ENCODE data around the gene NRIP2. TPM values are rescaled to one million over a fixed set of nuclear protein-coding genes. Genes with fewer than 3 reads are reported as not detected.

NRIP2 gene
- total and polyA plus RNA-seq, 10 of the 15 experiments (the other 5 are each of a cell fraction or from before 2014, with no cell fraction given): 0.04 to 0.83 (median 0.42) TPM; not detected in 7

- TF ChIP-seq CEBPZ (IDR thresholded peaks at IDR 0.05; ENCODE audit: low read depth, low read length): no peak
- no peak for TF ChIP-seq SMAD5 (IDR thresholded peaks at IDR 0.05; ENCODE audit: low read depth)
- TF ChIP-seq CHD1 (IDR thresholded peaks at IDR 0.05; ENCODE audit: low read depth, low read length): no peak
- no peak for TF ChIP-seq NFYA (IDR thresholded peaks at IDR 0.05; ENCODE audit: borderline replicate concordance, low read depth, low read length)
- no peak for TF ChIP-seq POLR2A (IDR thresholded peaks at IDR 0.05; ENCODE audit: low read depth, low read length)
- TF ChIP-seq CHD4 (IDR thresholded peaks at IDR 0.05): no peak
- no peak for TF ChIP-seq PRDM15 (CRISPR knock-in tag; IDR thresholded peaks at IDR 0.05)
- no peak for TF ChIP-seq DPF2 (IDR thresholded peaks at IDR 0.05)
These were observed 33.6 kb downstream of the NRIP2 start (continued) for GRCh38 chr12:2801044-2801783.
